ENCODE data around the gene ZNF821. TPM values are rescaled to one million over a fixed set of nuclear protein-coding genes. Genes with fewer than 3 reads are reported as not detected.

Gene ZNF821
- total RNA-seq, 1 donor from 2014 or later = not detected

DNA sequence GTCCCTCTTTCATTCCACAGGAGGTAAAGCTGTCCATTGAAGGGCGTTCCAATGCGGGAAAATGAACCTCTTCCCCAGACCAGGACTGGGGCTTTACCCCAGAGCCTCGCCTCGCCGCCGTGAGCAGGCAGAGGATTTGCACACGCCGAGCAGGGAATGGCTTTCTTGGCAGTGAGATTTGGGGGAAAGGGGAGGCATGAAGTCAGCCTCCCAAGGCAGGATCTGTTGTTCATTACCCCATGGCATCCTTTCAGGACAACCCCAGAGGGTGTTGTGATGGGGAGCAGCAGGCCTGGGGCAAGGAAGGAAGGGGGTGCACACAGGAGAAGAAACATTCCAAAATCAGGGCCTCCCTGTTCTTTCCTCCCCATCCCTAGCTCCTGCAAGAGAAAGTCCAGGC, 32.2 kb downstream of the ZNF821 start:
- H3K4me1 ChIP-seq = peaks cover 0 to 3% of the 10 kb centered on the region in 2 donors
- H3K27me3 ChIP-seq = no peaks in the 10 kb centered on the region
- no peaks in the 10 kb centered on the region for H3K9me3 ChIP-seq
- no peak overlapping the region for H3K4me3 ChIP-seq
- DNase-seq (ENCODE audit: low spot score in 2 of 2) = no peak
- no peak for TF ChIP-seq CTCF (IDR thresholded peaks at IDR 0.05)
- intact Hi-C loops (cut with DNase I) = no loop called here
- H3K27ac ChIP-seq = no peak overlapping the region
- H3K36me3 ChIP-seq = peaks cover 35 to 56% of the 10 kb centered on the region in 2 donors

DNA sequence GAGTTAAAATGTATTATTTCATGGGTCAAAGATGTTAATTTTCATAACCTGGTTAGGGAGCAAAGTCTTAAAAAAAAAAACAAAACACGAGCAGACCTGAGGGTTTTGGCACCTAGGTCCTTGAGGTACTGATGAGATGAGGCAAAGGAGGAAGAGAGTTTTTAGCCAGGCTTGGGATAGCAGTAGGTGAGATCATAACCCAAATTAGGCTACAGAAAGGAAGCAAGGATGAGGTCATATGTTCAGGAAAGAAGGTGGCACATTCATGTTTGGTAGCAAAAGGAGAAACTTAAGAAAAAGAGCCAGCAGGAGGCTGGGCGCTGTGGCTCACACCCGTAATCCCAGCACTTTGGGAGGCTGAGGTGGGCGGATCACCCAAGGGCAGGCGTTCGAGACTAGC, 35.4 kb downstream of the ZNF821 start:
- H3K4me3 ChIP-seq = no peak overlapping the region
- no peak for TF ChIP-seq CTCF (IDR thresholded peaks at IDR 0.05)
- DNase-seq (ENCODE audit: low spot score in 2 of 2) = no peak
- no peaks in the 10 kb centered on the region for H3K9me3 ChIP-seq
- H3K27me3 ChIP-seq = no peaks in the 10 kb centered on the region
- peaks cover 0 to 7% of the 10 kb centered on the region in 2 donors for H3K4me1 ChIP-seq
- peaks cover 35 to 49% of the 10 kb centered on the region in 2 donors for H3K36me3 ChIP-seq
- no peak overlapping the region for H3K27ac ChIP-seq
- intact Hi-C loops (cut with DNase I) = no loop called here

GRCh38 chr16:71847096-71847495, 36.9 kb downstream of the ZNF821 start:
- Histone ChIP-seq H3K4me1 (peaks cover 0 to 7% of the 10 kb centered on the region in 2 donors), H3K27ac (no peak overlapping the region), H3K36me3 (peaks cover 32 to 39% of the 10 kb centered on the region in 2 donors), H3K4me3 (peak overlapping the region; percentile 81 to 88), H3K27me3 (no peaks in the 10 kb centered on the region), H3K9me3 (no peaks in the 10 kb centered on the region)
- intact Hi-C loops (cut with DNase I) = loop anchor here (2.0 kb wide), 1 partner anchor 36 kb away; no protein-coding TSS in a partner anchor
- DNase-seq (ENCODE audit: low spot score in 2 of 2) = no peak
- TF ChIP-seq CTCF (IDR thresholded peaks at IDR 0.05) = no peak

DNA sequence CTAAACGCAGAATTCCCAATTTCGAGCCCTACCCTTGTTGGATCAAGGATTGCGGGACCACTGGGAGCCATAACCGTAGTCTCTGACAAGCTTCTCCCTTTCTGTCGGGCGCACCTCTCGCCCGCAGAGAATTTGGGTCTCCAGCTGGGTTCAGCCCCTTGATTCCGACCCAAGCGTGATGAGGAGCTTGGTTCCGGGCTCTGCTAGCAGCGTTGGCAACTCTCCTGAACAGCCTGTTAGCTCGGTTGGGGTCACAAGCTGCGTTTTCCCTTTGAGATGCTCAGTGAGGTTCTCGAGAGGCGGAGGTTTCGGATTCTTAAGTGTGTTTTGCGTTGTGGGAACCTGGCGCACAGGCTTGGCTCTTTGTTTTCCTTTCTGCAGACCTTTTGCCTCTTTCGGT, 37.6 kb downstream of the ZNF821 start:
- intact Hi-C loops (cut with DNase I) = loop anchor here (1.0 to 2.0 kb wide), 2 partner anchors 36 to 38 kb away; partner anchors contain the start of gene AP1G1
- H3K27ac ChIP-seq = peak overlapping the region; percentile 83 to 91
- no peak for TF ChIP-seq CTCF (IDR thresholded peaks at IDR 0.05)
- H3K27me3 ChIP-seq = no peaks in the 10 kb centered on the region
- H3K36me3 ChIP-seq = peaks cover 27 to 32% of the 10 kb centered on the region in 2 donors
- H3K9me3 ChIP-seq = no peaks in the 10 kb centered on the region
- H3K4me1 ChIP-seq = peaks cover 0 to 7% of the 10 kb centered on the region in 2 donors
- DNase-seq (ENCODE audit: low spot score in 2 of 2) = no peak
- peak overlapping the region; percentile 81 to 88 for H3K4me3 ChIP-seq

DNA sequence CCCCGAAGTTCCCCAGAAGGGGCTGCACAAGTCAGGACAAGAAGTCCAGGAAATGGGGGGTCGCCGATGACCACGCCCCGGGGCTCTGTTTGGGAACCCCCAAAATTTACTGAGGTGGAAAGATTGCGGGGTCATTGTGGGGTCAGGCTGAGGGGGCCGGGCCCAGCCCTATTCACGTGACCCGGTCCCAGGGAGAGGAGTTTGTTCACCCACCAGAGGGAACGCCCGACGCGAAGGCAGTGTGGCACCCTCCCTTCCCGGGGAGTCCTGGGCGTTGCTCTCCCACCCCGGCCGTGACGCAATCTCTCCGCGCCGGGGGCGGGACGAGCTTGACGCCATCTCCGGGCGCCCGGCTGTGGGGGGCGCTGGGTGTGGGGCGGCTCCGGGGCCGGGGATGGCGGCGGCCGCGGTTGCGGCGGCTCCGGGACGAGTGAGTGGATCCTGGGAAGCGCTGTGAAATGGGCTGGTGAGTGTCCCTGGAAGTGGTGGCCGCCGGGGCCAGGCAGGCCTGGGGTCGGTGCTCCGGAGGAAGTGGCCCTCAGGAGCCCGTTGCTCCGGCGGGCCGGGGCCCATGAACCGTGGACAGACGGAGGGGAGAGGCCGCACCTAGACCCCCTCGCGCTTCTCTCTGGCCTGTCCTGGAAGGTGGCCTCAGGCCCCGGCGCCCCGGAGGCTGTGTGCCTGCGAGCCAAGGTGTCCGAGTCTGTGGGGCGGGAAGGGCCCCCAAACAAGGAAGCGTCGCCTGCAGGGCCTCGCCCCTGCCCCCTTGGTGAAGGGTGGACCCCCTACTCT, 38.1 kb downstream of the ZNF821 start, which contains the start of gene ATXN1L:
TSS of gene ATXN1L (plus strand) at position 338 of the 792 bp plus-strand sequence. CDS start 3,765 bp downstream, outside the sequence.
- Histone ChIP-seq H3K4me3 (peak within 1 kb of the TSS; percentile 81 to 88), H3K27me3 (no peaks in the 10 kb centered on the region), H3K9me3 (no peaks in the 10 kb centered on the region), H3K27ac (peak within 1 kb of the TSS; percentile 83 to 91), H3K36me3 (peaks cover 21 to 26% of the 10 kb centered on the region in 2 donors), H3K4me1 (peaks cover 0 to 7% of the 10 kb centered on the region in 2 donors)
- intact Hi-C loops (cut with DNase I) = loop anchor here (1.0 to 2.0 kb wide), 4 partner anchors 28 to 49 kb away; partner anchors contain the start of genes AP1G1 and IST1
- TF ChIP-seq CTCF (IDR thresholded peaks at IDR 0.05) = no peak
- DNase-seq (ENCODE audit: low spot score in 2 of 2) = peak; percentile 65 to 96

All from ascending aorta (tissue), 2 donors.